ENCODE results near the gene SFXN3.

GRCh38 chr10:101055411-101055810 lies 24.4 kb downstream of the SFXN3 start:
- TF ChIP-seq EZH2 (IDR thresholded peaks at IDR 0.05), result no peak
- TF ChIP-seq POLR2AphosphoS5 (IDR thresholded peaks at IDR 0.05; ENCODE audit: borderline replicate concordance, low read depth, low read length), result no peak
- no peak for TF ChIP-seq FOXP2 (optimal IDR thresholded peaks at IDR 0.05; ENCODE audit: control extremely low read depth, extremely low read length, insufficient read depth)
